ENCODE measurements around the gene C9orf78. TPM values are rescaled to one million over a fixed set of nuclear protein-coding genes. Genes with fewer than 3 reads are reported as not detected.

Gene C9orf78
- total and polyA plus RNA-seq, 5 donors from 2014 or later, result 91.6 to 196 (median 170) TPM

GRCh38 chr9:129854588-129855110 lies 19.6 kb upstream of the C9orf78 start:
- H3K27ac ChIP-seq (ENCODE audit: insufficient read depth, low read length, poor library complexity, severe bottlenecking), result no peak overlapping the region
- Mint-ChIP-seq H3K36me3 (peaks cover 60% of the 10 kb centered on the region), H3K4me3 (peak overlapping the region in 1 of 4 donors; percentile 33), H3K27me3 (no peaks in the 10 kb centered on the region), H3K9me3 (no peaks in the 10 kb centered on the region), H3K27ac (peak overlapping the region; percentile 33 to 83 (median 47)), H3K4me1 (peaks cover 4 to 38% (median 10%) of the 10 kb centered on the region in 4 donors)
- H3K27me3 ChIP-seq (ENCODE audit: control insufficient read depth, insufficient read depth, low read length), result no peaks in the 10 kb centered on the region
- H3K4me3 ChIP-seq (ENCODE audit: low read depth, low read length), result no peak overlapping the region
- H3K4me1 ChIP-seq (ENCODE audit: control insufficient read depth, insufficient read depth, low read length, poor library complexity, severe bottlenecking), result peaks cover 5% of the 10 kb centered on the region
- no peaks in the 10 kb centered on the region for H3K9me3 ChIP-seq (ENCODE audit: control insufficient read depth in 2 of 2, low read length in 2 of 2)
- ATAC-seq (ENCODE audit: low read depth in 2 of 2) (no peak), DNase-seq (no peak)
- peaks cover 88% of the 10 kb centered on the region for H3K36me3 ChIP-seq (ENCODE audit: control insufficient read depth, insufficient read depth, low read length)

GRCh38 chr9:129853614-129854013 lies 18.5 kb upstream of the C9orf78 start:
- Mint-ChIP-seq H3K27me3 (no peaks in the 10 kb centered on the region), H3K27ac (peak overlapping the region in 2 of 3 donors; percentile 47 to 62), H3K4me1 (peaks cover 4 to 41% (median 10%) of the 10 kb centered on the region in 4 donors), H3K36me3 (peaks cover 59% of the 10 kb centered on the region), H3K9me3 (no peaks in the 10 kb centered on the region), H3K4me3 (no peak overlapping the region)
- peaks cover 92% of the 10 kb centered on the region for H3K36me3 ChIP-seq (ENCODE audit: control insufficient read depth, insufficient read depth, low read length)
- no peak overlapping the region for H3K27ac ChIP-seq (ENCODE audit: insufficient read depth, low read length, poor library complexity, severe bottlenecking)
- ATAC-seq (ENCODE audit: low read depth in 2 of 2), result no peak
- no peak for DNase-seq
- no peaks in the 10 kb centered on the region for H3K27me3 ChIP-seq (ENCODE audit: control insufficient read depth, insufficient read depth, low read length)
- no peak overlapping the region for H3K4me3 ChIP-seq (ENCODE audit: low read depth, low read length)
- H3K4me1 ChIP-seq (ENCODE audit: control insufficient read depth, insufficient read depth, low read length, poor library complexity, severe bottlenecking), result peaks cover 5% of the 10 kb centered on the region
- H3K9me3 ChIP-seq (ENCODE audit: control insufficient read depth in 2 of 2, low read length in 2 of 2), result no peaks in the 10 kb centered on the region

GRCh38 chr9:129852579-129852978 lies 17.5 kb upstream of the C9orf78 start:
- no peak for ATAC-seq (ENCODE audit: low read depth in 2 of 2)
- Histone ChIP-seq H3K4me3 (ENCODE audit: low read depth, low read length) (no peak overlapping the region), H3K36me3 (ENCODE audit: control insufficient read depth, insufficient read depth, low read length) (peaks cover 85% of the 10 kb centered on the region)

GRCh38 chr9:129851821-129852220 lies 16.7 kb upstream of the C9orf78 start:
- Histone ChIP-seq H3K27me3 (ENCODE audit: control insufficient read depth, insufficient read depth, low read length) (no peaks in the 10 kb centered on the region), H3K4me3 (ENCODE audit: low read depth, low read length) (no peak overlapping the region), H3K27ac (ENCODE audit: insufficient read depth, low read length, poor library complexity, severe bottlenecking) (no peak overlapping the region), H3K9me3 (ENCODE audit: control insufficient read depth in 2 of 2, low read length in 2 of 2) (no peaks in the 10 kb centered on the region), H3K4me1 (ENCODE audit: control insufficient read depth, insufficient read depth, low read length, poor library complexity, severe bottlenecking) (peaks cover 5% of the 10 kb centered on the region), H3K36me3 (ENCODE audit: control insufficient read depth, insufficient read depth, low read length) (peaks cover 79% of the 10 kb centered on the region)
- Mint-ChIP-seq H3K27me3 (no peaks in the 10 kb centered on the region), H3K9me3 (no peaks in the 10 kb centered on the region), H3K36me3 (peaks cover 53% of the 10 kb centered on the region), H3K27ac (peak overlapping the region in 2 of 3 donors; percentile 23 to 52), H3K4me1 (peaks cover 4 to 53% (median 16%) of the 10 kb centered on the region in 4 donors), H3K4me3 (no peak overlapping the region)
- ATAC-seq (ENCODE audit: low read depth in 2 of 2) (no peak), DNase-seq (no peak)

More at GRCh38 chr9:129852579-129852978, 17.5 kb upstream of the C9orf78 start:
- H3K27me3 ChIP-seq (ENCODE audit: control insufficient read depth, insufficient read depth, low read length), result no peaks in the 10 kb centered on the region
- Mint-ChIP-seq H3K4me1 (peaks cover 4 to 49% (median 15%) of the 10 kb centered on the region in 4 donors), H3K27me3 (no peaks in the 10 kb centered on the region), H3K36me3 (peaks cover 53% of the 10 kb centered on the region), H3K27ac (peak overlapping the region in 1 of 3 donors; percentile 23), H3K9me3 (no peaks in the 10 kb centered on the region), H3K4me3 (no peak overlapping the region)
- no peaks in the 10 kb centered on the region for H3K9me3 ChIP-seq (ENCODE audit: control insufficient read depth in 2 of 2, low read length in 2 of 2)
- peaks cover 5% of the 10 kb centered on the region for H3K4me1 ChIP-seq (ENCODE audit: control insufficient read depth, insufficient read depth, low read length, poor library complexity, severe bottlenecking)
- no peak overlapping the region for H3K27ac ChIP-seq (ENCODE audit: insufficient read depth, low read length, poor library complexity, severe bottlenecking)
- DNase-seq, result no peak

GRCh38 chr9:129850821-129851550 lies 15.9 kb upstream of the C9orf78 start:
- Histone ChIP-seq H3K4me1 (ENCODE audit: control insufficient read depth, insufficient read depth, low read length, poor library complexity, severe bottlenecking) (peaks cover 5% of the 10 kb centered on the region), H3K27me3 (ENCODE audit: control insufficient read depth, insufficient read depth, low read length) (no peaks in the 10 kb centered on the region), H3K27ac (ENCODE audit: insufficient read depth, low read length, poor library complexity, severe bottlenecking) (no peak overlapping the region), H3K4me3 (ENCODE audit: low read depth, low read length) (no peak overlapping the region), H3K36me3 (ENCODE audit: control insufficient read depth, insufficient read depth, low read length) (peaks cover 71% of the 10 kb centered on the region), H3K9me3 (ENCODE audit: control insufficient read depth in 2 of 2, low read length in 2 of 2) (no peaks in the 10 kb centered on the region)
- Mint-ChIP-seq H3K4me1 (peaks cover 5 to 53% (median 16%) of the 10 kb centered on the region in 4 donors), H3K27me3 (no peaks in the 10 kb centered on the region), H3K27ac (no peak overlapping the region), H3K36me3 (peaks cover 46% of the 10 kb centered on the region), H3K9me3 (no peaks in the 10 kb centered on the region), H3K4me3 (no peak overlapping the region)
- ATAC-seq (ENCODE audit: low read depth in 2 of 2) (no peak), DNase-seq (no peak)

GRCh38 chr9:129849901-129850300 lies 14.8 kb upstream of the C9orf78 start:
- Histone ChIP-seq H3K36me3 (ENCODE audit: control insufficient read depth, insufficient read depth, low read length) (peaks cover 63% of the 10 kb centered on the region), H3K27ac (ENCODE audit: insufficient read depth, low read length, poor library complexity, severe bottlenecking) (no peak overlapping the region), H3K4me1 (ENCODE audit: control insufficient read depth, insufficient read depth, low read length, poor library complexity, severe bottlenecking) (peaks cover 15% of the 10 kb centered on the region), H3K4me3 (ENCODE audit: low read depth, low read length) (no peak overlapping the region), H3K27me3 (ENCODE audit: control insufficient read depth, insufficient read depth, low read length) (no peaks in the 10 kb centered on the region), H3K9me3 (ENCODE audit: control insufficient read depth in 2 of 2, low read length in 2 of 2) (no peaks in the 10 kb centered on the region)
- DNase-seq (no peak), ATAC-seq (ENCODE audit: low read depth in 2 of 2) (no peak)
- Mint-ChIP-seq H3K4me1 (peaks cover 15 to 57% (median 23%) of the 10 kb centered on the region in 4 donors), H3K9me3 (no peaks in the 10 kb centered on the region), H3K27me3 (no peaks in the 10 kb centered on the region), H3K27ac (peak overlapping the region in 2 of 3 donors; percentile 3 to 11), H3K4me3 (no peak overlapping the region), H3K36me3 (peaks cover 40% of the 10 kb centered on the region)

- H3K27me3 Mint-ChIP-seq, result no peaks in the 10 kb centered on the region
- Histone ChIP-seq H3K9me3 (ENCODE audit: control insufficient read depth in 2 of 2, low read length in 2 of 2) (no peaks in the 10 kb centered on the region), H3K4me3 (ENCODE audit: low read depth, low read length) (no peak overlapping the region), H3K27ac (ENCODE audit: insufficient read depth, low read length, poor library complexity, severe bottlenecking) (no peak overlapping the region), H3K36me3 (ENCODE audit: control insufficient read depth, insufficient read depth, low read length) (peaks cover 53% of the 10 kb centered on the region), H3K27me3 (ENCODE audit: control insufficient read depth, insufficient read depth, low read length) (no peaks in the 10 kb centered on the region), H3K4me1 (ENCODE audit: control insufficient read depth, insufficient read depth, low read length, poor library complexity, severe bottlenecking) (peaks cover 13% of the 10 kb centered on the region)
- no peak for ATAC-seq (ENCODE audit: low read depth in 2 of 2)
- H3K4me1 Mint-ChIP-seq, result peaks cover 16 to 51% (median 18%) of the 10 kb centered on the region in 4 donors
- H3K4me3 Mint-ChIP-seq, result no peak overlapping the region
- peak overlapping the region in 1 of 3 donors; percentile 46 for H3K27ac Mint-ChIP-seq
- no peaks in the 10 kb centered on the region for H3K9me3 Mint-ChIP-seq
- peaks cover 29% of the 10 kb centered on the region for H3K36me3 Mint-ChIP-seq
- no peak for DNase-seq
These were observed 13.8 kb upstream of the C9orf78 start for GRCh38 chr9:129848712-129849441.
